C4-2B (cell line): ENCODE results near the gene TRAF3.

ENCODE experiments used
- ZFX ChIP-seq: fragments of 450-650 bp; IDR thresholded peaks from 2 replicates; pipeline ENCODE4 v1.6.1; 2017
- TF ChIP-seq, protein P1 (sequence below): fragments of 450-650 bp; conservative IDR thresholded peaks from 2 replicates; pipeline ENCODE4 v1.5.1; 2017; ENCODE audit warnings: mild to moderate bottlenecking

DNA sequence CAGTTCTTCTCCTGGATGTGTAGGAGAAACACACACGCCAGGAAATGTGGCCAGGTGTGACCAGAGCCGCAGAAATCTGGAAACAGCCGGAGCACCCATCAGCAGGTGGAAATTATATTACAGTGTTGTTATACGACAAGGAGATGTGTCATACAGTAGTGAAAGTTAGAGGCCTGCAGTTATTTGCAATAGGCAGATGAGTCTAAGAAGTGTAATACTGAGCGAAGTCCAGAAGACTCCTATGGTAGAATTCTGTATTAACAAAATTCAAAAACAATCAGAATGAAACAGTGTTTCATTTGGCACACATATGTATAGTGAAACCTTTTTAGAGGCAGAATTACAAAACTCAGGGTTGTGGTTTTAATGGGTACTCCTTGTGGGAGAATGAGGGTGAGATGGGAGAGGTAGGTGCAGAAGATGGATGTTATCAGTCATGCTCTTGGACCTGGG is 105.9 kb downstream of the TRAF3 start:
- TF ChIP-seq, protein P1, sequence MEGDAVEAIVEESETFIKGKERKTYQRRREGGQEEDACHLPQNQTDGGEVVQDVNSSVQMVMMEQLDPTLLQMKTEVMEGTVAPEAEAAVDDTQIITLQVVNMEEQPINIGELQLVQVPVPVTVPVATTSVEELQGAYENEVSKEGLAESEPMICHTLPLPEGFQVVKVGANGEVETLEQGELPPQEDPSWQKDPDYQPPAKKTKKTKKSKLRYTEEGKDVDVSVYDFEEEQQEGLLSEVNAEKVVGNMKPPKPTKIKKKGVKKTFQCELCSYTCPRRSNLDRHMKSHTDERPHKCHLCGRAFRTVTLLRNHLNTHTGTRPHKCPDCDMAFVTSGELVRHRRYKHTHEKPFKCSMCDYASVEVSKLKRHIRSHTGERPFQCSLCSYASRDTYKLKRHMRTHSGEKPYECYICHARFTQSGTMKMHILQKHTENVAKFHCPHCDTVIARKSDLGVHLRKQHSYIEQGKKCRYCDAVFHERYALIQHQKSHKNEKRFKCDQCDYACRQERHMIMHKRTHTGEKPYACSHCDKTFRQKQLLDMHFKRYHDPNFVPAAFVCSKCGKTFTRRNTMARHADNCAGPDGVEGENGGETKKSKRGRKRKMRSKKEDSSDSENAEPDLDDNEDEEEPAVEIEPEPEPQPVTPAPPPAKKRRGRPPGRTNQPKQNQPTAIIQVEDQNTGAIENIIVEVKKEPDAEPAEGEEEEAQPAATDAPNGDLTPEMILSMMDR = no peak
- TF ChIP-seq ZFX = no peak
